Airway epithelial cell (primary cell): ENCODE measurements around the gene UBE2Q1. TPM values are rescaled to one million over a fixed set of nuclear protein-coding genes. Genes with fewer than 3 reads are reported as not detected.

Experiments
- total RNA-seq: library from RNA; depleted of rRNA; stranded (reverse); fragments of >200 nt; gene quantifications from 2 replicates; pipeline ENCODE4 v1.2.3, GENCODE V29; 2015

UBE2Q1 gene
- 18.0 and 30.1 TPM in 2 replicates for total RNA-seq

GRCh38 chr1:154557939-154558719, at the start of gene UBE2Q1:
TSS of gene UBE2Q1 (minus strand) at chr1:154558662. CDS start at chr1:154558553, 109 bp downstream.

GRCh38 chr1:154607609-154608396, 49.3 kb upstream of the UBE2Q1 start, which contains the start of gene ADAR:
TSS of gene ADAR (minus strand) at chr1:154608186. CDS start at chr1:154608006, 180 bp downstream.

GRCh38 chr1:154567386-154568156, 9.1 kb upstream of the UBE2Q1 start, which contains the start of gene CHRNB2:
TSS of gene CHRNB2 (plus strand) at chr1:154567778. CDS start at chr1:154568045, 267 bp downstream.

GRCh38 chr1:154502066-154502743, 56.3 kb downstream of the UBE2Q1 start, which contains the start of the genes SHE and TDRD10:
TSS of gene SHE (minus strand) at chr1:154502412. CDS start at chr1:154502026, 386 bp downstream.
TSS of gene TDRD10 (plus strand) at chr1:154502219. CDS start at chr1:154506904, 4,685 bp downstream.

Other genes with a start within 250 kb of the UBE2Q1 start
- gene AQP10, start 237.6 kb downstream of the UBE2Q1 start, total RNA-seq: 0.78 and 1.2 TPM in 2 replicates
- 15.3 and 26.4 TPM in 2 replicates for gene ATP8B2, start 233.1 kb downstream of the UBE2Q1 start, total RNA-seq
- gene IL6R, start 153.3 kb downstream of the UBE2Q1 start, total RNA-seq: 35.9 and 41.9 TPM in 2 replicates
- not detected in 2 replicates for gene TDRD10, start 56.4 kb downstream of the UBE2Q1 start, total RNA-seq
- not detected in 2 replicates for gene SHE, start 56.2 kb downstream of the UBE2Q1 start, total RNA-seq
- not detected in 2 replicates for gene CHRNB2, start 9.1 kb upstream of the UBE2Q1 start, total RNA-seq
- 47.3 and 63.8 TPM in 2 replicates for gene ADAR, start 49.5 kb upstream of the UBE2Q1 start, total RNA-seq